ENCODE results near the gene LGALS9.
"Not testable (repeated sequence)": the region's sequence is repeated elsewhere in the genome, so short reads cannot be mapped to it uniquely, and the experiment has no call there.

LGALS9 gene

GRCh38 chr17:27655525-27656111 lies 24.6 kb downstream of the LGALS9 start:
- FAIRE-seq, result not testable (repeated sequence)

- not testable (repeated sequence) for FAIRE-seq
Measured at GRCh38 chr17:27656620-27657019, 25.6 kb downstream of the LGALS9 start.

GRCh38 chr17:27657620-27658019 lies 26.6 kb downstream of the LGALS9 start:
- FAIRE-seq, result no peak

GRCh38 chr17:27659683-27660082 lies 28.7 kb downstream of the LGALS9 start:
- no peak for FAIRE-seq

GRCh38 chr17:27660436-27660835 lies 29.4 kb downstream of the LGALS9 start:
- FAIRE-seq, result no peak

- FAIRE-seq, result no peak
Measured at GRCh38 chr17:27663936-27664605, 33.1 kb downstream of the LGALS9 start.

- FAIRE-seq, result no peak
Measured at GRCh38 chr17:27664606-27664965, 33.6 kb downstream of the LGALS9 start.

GRCh38 chr17:27665549-27665948 lies 34.6 kb downstream of the LGALS9 start:
- FAIRE-seq, result no peak

- FAIRE-seq, result not testable (repeated sequence)
Measured at GRCh38 chr17:27666270-27666669, 35.3 kb downstream of the LGALS9 start.

- FAIRE-seq, result no peak
Measured at GRCh38 chr17:27666831-27667560, 36.0 kb downstream of the LGALS9 start.

- FAIRE-seq, result no peak
Measured at GRCh38 chr17:27667656-27668487, 36.9 kb downstream of the LGALS9 start.

GRCh38 chr17:27668488-27668823 lies 37.5 kb downstream of the LGALS9 start:
- FAIRE-seq, result no peak

GRCh38 chr17:27669136-27669535 lies 38.1 kb downstream of the LGALS9 start:
- no peak for FAIRE-seq

- FAIRE-seq, result no peak
Measured at GRCh38 chr17:27669850-27670249, 38.9 kb downstream of the LGALS9 start.

GRCh38 chr17:27670791-27671590 lies 40.0 kb downstream of the LGALS9 start:
- no peak for FAIRE-seq

GRCh38 chr17:27671591-27671910 lies 40.6 kb downstream of the LGALS9 start:
- FAIRE-seq, result no peak

GRCh38 chr17:27671977-27672480 lies 41.0 kb downstream of the LGALS9 start:
- not testable (repeated sequence) for FAIRE-seq

- no peak for FAIRE-seq
Measured at GRCh38 chr17:27674335-27674734, 43.3 kb downstream of the LGALS9 start.

GRCh38 chr17:27677191-27677590 lies 46.2 kb downstream of the LGALS9 start:
- FAIRE-seq, result no peak

- FAIRE-seq, result not testable (repeated sequence)
Measured at GRCh38 chr17:27686322-27686721, 55.3 kb downstream of the LGALS9 start.

GRCh38 chr17:27690882-27691281 lies 59.9 kb downstream of the LGALS9 start:
- FAIRE-seq, result no peak

- FAIRE-seq, result not testable (repeated sequence)
Measured at GRCh38 chr17:27695254-27695814, 64.3 kb downstream of the LGALS9 start.

All from G401.6 (cell line).